PC-9 (cell line): Measurements from ENCODE around the gene ZSWIM8. TPM values are rescaled to one million over a fixed set of nuclear protein-coding genes. Genes with fewer than 3 reads are reported as not detected.
A peak's percentile ranks its signal among the peaks of the same experiment; 100 is the strongest.

Source experiments
- BruUV-seq: library from RNA; stranded (reverse); fragments of 400-500 nt; replicated peaks from 2 replicates; lab custom pipeline; 2021; lab: Mats Ljungman, UMichigan
- CTCF ChIA-PET: fragments of 300-600 bp; sonication (Branson Sonifier 250); formaldehyde crosslinking; loops from one replicate; lab custom pipeline; 2022; ENCODE audit warnings: antibody characterized with exemption; lab: Charles Lee
- POLR2A ChIA-PET: fragments of 300-600 bp; sonication (Branson Sonifier 250); formaldehyde crosslinking; loops from one replicate; lab custom pipeline; 2022; ENCODE audit warnings: antibody characterized with exemption; ENCODE audit not compliant: unreplicated experiment; lab: Charles Lee
- DNase-seq, 2 experiments: peaks; one replicate each; pipeline versions ENCODE4 v3.0.0 to v3.0.0-alpha.2; 2015 to 2022; ENCODE audit warnings: mixed read lengths in 1 of 2
- H2AFZ ChIP-seq: fragments of 200-600 bp; sonication (generic); 2 replicates; pipeline ENCODE4 v1.8.1; 2017; ENCODE audit warnings: antibody characterized with exemption
- H3F3A ChIP-seq: fragments of 200-600 bp; sonication (generic); 2 replicates; pipeline ENCODE4 v1.8.1; 2017; ENCODE audit warnings: antibody characterized with exemption, mild to moderate bottlenecking, low read depth; ENCODE audit not compliant: insufficient read depth
- H3K27ac ChIP-seq: fragments of 200-600 bp; sonication (generic); 2 replicates; pipeline ENCODE4 v1.6.1; 2016; ENCODE audit warnings: mixed run types
- H3K27me3 ChIP-seq: fragments of 200-600 bp; sonication (generic); 2 replicates; pipeline ENCODE4 v1.6.1; 2016; ENCODE audit warnings: low read depth, mixed run types; ENCODE audit not compliant: insufficient read depth
- H3K36me3 ChIP-seq: fragments of 200-600 bp; sonication (generic); 2 replicates; pipeline ENCODE4 v1.6.1; 2016; ENCODE audit warnings: low read depth, mixed run types
- H3K4me1 ChIP-seq: fragments of 200-600 bp; sonication (generic); replicated peaks from 2 replicates; pipeline ENCODE4 v1.6.1; 2016; ENCODE audit warnings: mixed run types; ENCODE audit not compliant: insufficient read depth
- H3K4me2 ChIP-seq: fragments of 200-600 bp; sonication (generic); 2 replicates; pipeline ENCODE4 v1.6.1; 2017; ENCODE audit warnings: mixed run types
- H3K4me3 ChIP-seq: fragments of 200-600 bp; sonication (generic); 2 replicates; pipeline ENCODE4 v1.6.1; 2016; ENCODE audit warnings: mixed run types
- H3K79me2 ChIP-seq: fragments of 200-600 bp; sonication (generic); 2 replicates; pipeline ENCODE4 v1.6.1; 2017; ENCODE audit warnings: low read depth, mixed run types
- H3K9me2 ChIP-seq: fragments of 200-600 bp; sonication (generic); 2 replicates; pipeline ENCODE4 v1.8.1; 2017; ENCODE audit warnings: mild to moderate bottlenecking; ENCODE audit not compliant: insufficient read depth
- H3K9me3 ChIP-seq: fragments of 200-600 bp; sonication (generic); 2 replicates; pipeline ENCODE4 v1.8.1; 2016; ENCODE audit warnings: low read depth; ENCODE audit not compliant: insufficient read depth
- H4K20me1 ChIP-seq: fragments of 200-600 bp; sonication (generic); 2 replicates; pipeline ENCODE4 v1.8.1; 2017; ENCODE audit not compliant: insufficient read depth
- EZH2 ChIP-seq: fragments of 200-600 bp; sonication (generic); IDR thresholded peaks from 2 replicates; pipeline ENCODE4 v1.8.0; 2017; ENCODE audit warnings: antibody characterized with exemption, low read depth
- intact Hi-C: fragments of 100-400 bp; cut with micrococcal nuclease; formaldehyde crosslinking; loops from one replicate; pipeline ENCODE4 v1.10.0; 2022; ENCODE audit not compliant: unreplicated experiment
- total RNA-seq: library from RNA; stranded (reverse); gene quantifications from 2 replicates; pipeline ENCODE4 v1.2.3, GENCODE V29; 2021
- TF ChIP-seq, protein P1 (sequence below): fragments of 200-600 bp; sonication (generic); conservative IDR thresholded peaks from 2 replicates; pipeline ENCODE4 v1.6.1; 2017; ENCODE audit warnings: mixed run types, antibody characterized with exemption, mild to moderate bottlenecking, moderate library complexity

ZSWIM8 gene
- total RNA-seq, 1 experiment from 2014 or later = 49.2 TPM

- BruUV-seq = no TSS peak
- no peaks in the 10 kb centered on the region for H3K9me3 ChIP-seq
- H3K27me3 ChIP-seq = no peaks in the 10 kb centered on the region
- H3F3A ChIP-seq = peaks cover 41% of the 10 kb centered on the region; the same call in 1 of the 2 replicates
- POLR2A ChIA-PET = no interaction called here
- intact Hi-C loops = no loop called here
- no peak for DNase-seq
- H3K79me2 ChIP-seq = peaks cover 41% of the 10 kb centered on the region
- peaks cover 27% of the 10 kb centered on the region for H3K4me1 ChIP-seq
- H4K20me1 ChIP-seq = peaks cover 9% of the 10 kb centered on the region; the same call in 1 of the 2 replicates
- H3K36me3 ChIP-seq = no peaks in the 10 kb centered on the region
- no peak for TF ChIP-seq EZH2
- TF ChIP-seq, protein P1, sequence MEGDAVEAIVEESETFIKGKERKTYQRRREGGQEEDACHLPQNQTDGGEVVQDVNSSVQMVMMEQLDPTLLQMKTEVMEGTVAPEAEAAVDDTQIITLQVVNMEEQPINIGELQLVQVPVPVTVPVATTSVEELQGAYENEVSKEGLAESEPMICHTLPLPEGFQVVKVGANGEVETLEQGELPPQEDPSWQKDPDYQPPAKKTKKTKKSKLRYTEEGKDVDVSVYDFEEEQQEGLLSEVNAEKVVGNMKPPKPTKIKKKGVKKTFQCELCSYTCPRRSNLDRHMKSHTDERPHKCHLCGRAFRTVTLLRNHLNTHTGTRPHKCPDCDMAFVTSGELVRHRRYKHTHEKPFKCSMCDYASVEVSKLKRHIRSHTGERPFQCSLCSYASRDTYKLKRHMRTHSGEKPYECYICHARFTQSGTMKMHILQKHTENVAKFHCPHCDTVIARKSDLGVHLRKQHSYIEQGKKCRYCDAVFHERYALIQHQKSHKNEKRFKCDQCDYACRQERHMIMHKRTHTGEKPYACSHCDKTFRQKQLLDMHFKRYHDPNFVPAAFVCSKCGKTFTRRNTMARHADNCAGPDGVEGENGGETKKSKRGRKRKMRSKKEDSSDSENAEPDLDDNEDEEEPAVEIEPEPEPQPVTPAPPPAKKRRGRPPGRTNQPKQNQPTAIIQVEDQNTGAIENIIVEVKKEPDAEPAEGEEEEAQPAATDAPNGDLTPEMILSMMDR = no peak
- CTCF ChIA-PET = interaction anchor here (0.9 kb wide), 1 partner anchor 16 kb away, joined by 33 read pairs; no protein-coding TSS in a partner anchor
- no peak overlapping the region for H3K4me2 ChIP-seq
- no peak overlapping the region for H3K4me3 ChIP-seq
- no peak overlapping the region for H2AFZ ChIP-seq
- no peak overlapping the region for H3K27ac ChIP-seq
- no peaks in the 10 kb centered on the region for H3K9me2 ChIP-seq
Measured at GRCh38 chr10:73779018-73779417, 6.4 kb upstream of the ZSWIM8 start.

GRCh38 chr10:73779539-73780197, 5.7 kb upstream of the ZSWIM8 start:
- Histone ChIP-seq H4K20me1 (peaks cover 9% of the 10 kb centered on the region; the same call in 1 of the 2 replicates), H3K4me2 (no peak overlapping the region), H3K4me1 (peaks cover 28% of the 10 kb centered on the region), H3K27ac (no peak overlapping the region), H3K79me2 (peaks cover 48% of the 10 kb centered on the region), H3K36me3 (no peaks in the 10 kb centered on the region), H3F3A (peaks cover 43% of the 10 kb centered on the region), H3K27me3 (no peaks in the 10 kb centered on the region), H3K4me3 (no peak overlapping the region), H3K9me3 (no peaks in the 10 kb centered on the region), H2AFZ (no peak overlapping the region), H3K9me2 (no peaks in the 10 kb centered on the region)
- no peak for TF ChIP-seq EZH2
- TF ChIP-seq, protein P1 = no peak
- CTCF ChIA-PET = no interaction called here
- no TSS peak for BruUV-seq
- intact Hi-C loops = no loop called here
- POLR2A ChIA-PET = no interaction called here
- DNase-seq = no peak

- no TSS peak for BruUV-seq
- TF ChIP-seq, protein P1 = no peak
- TF ChIP-seq EZH2 = no peak
- peaks cover 5% of the 10 kb centered on the region; the same call in 1 of the 2 replicates for H4K20me1 ChIP-seq
- CTCF ChIA-PET = no interaction called here
- H3K4me1 ChIP-seq = peaks cover 26% of the 10 kb centered on the region
- POLR2A ChIA-PET = no interaction called here
- peaks cover 50% of the 10 kb centered on the region for H3K79me2 ChIP-seq
- H3K4me3 ChIP-seq = peak overlapping the region; percentile 74; the same call in 1 of the 2 replicates
- H3K27ac ChIP-seq = no peak overlapping the region
- intact Hi-C loops = no loop called here
- no peaks in the 10 kb centered on the region for H3K9me2 ChIP-seq
- H3K4me2 ChIP-seq = peak overlapping the region; percentile 96
- no peaks in the 10 kb centered on the region for H3K36me3 ChIP-seq
- no peak for DNase-seq
- no peaks in the 10 kb centered on the region for H3K9me3 ChIP-seq
- H2AFZ ChIP-seq = no peak overlapping the region
- peaks cover 39% of the 10 kb centered on the region for H3F3A ChIP-seq
- no peaks in the 10 kb centered on the region for H3K27me3 ChIP-seq
Measured at GRCh38 chr10:73780301-73780700, 5.1 kb upstream of the ZSWIM8 start.
